MM.1S (cell line): ENCODE results near the gene TDRD5.

Experiments
- EZH2 ChIP-seq: fragments of 300-600 bp; sonication (generic); optimal IDR thresholded peaks from 2 replicates; pipeline ENCODE3; 2017; ENCODE audit warnings: low read depth, mild to moderate bottlenecking, antibody characterized with exemption, low read length, mixed read lengths
- EZH2phosphoT487 ChIP-seq: fragments of 300-600 bp; sonication (generic); IDR thresholded peaks from 2 replicates; pipeline ENCODE4 v1.6.1; 2018; ENCODE audit warnings: antibody characterized with exemption, low read length
- TF ChIP-seq, protein P1 (sequence below): fragments of 300-600 bp; sonication (generic); IDR thresholded peaks from 2 replicates; pipeline ENCODE4 v1.5.1; 2016; ENCODE audit warnings: antibody characterized with exemption, low read length, mixed read lengths

DNA sequence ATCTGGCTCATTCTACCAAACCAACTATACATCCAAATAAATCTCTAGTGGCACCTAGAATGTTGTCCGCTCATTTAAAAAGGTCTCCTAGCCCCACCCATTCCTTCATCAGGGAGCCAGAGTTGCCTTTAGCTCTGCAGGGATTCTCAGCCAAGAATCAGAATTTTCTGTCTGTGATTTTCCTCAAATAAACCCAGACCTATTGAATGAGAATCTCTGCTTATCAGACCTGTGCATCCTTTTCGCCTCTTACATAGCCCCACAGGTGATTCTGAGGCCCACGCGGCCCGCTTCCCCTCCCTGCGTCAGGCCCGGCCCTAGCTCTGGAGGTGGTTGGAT is 410 bp upstream of the TDRD5 start:
- TF ChIP-seq, protein P1, sequence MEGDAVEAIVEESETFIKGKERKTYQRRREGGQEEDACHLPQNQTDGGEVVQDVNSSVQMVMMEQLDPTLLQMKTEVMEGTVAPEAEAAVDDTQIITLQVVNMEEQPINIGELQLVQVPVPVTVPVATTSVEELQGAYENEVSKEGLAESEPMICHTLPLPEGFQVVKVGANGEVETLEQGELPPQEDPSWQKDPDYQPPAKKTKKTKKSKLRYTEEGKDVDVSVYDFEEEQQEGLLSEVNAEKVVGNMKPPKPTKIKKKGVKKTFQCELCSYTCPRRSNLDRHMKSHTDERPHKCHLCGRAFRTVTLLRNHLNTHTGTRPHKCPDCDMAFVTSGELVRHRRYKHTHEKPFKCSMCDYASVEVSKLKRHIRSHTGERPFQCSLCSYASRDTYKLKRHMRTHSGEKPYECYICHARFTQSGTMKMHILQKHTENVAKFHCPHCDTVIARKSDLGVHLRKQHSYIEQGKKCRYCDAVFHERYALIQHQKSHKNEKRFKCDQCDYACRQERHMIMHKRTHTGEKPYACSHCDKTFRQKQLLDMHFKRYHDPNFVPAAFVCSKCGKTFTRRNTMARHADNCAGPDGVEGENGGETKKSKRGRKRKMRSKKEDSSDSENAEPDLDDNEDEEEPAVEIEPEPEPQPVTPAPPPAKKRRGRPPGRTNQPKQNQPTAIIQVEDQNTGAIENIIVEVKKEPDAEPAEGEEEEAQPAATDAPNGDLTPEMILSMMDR, result no peak
- TF ChIP-seq EZH2 (no peak), EZH2phosphoT487 (no peak)
